ENCODE measurements around the gene KCNK15. TPM values are rescaled to one million over a fixed set of nuclear protein-coding genes. Genes with fewer than 3 reads are reported as not detected.

Gene KCNK15
- total RNA-seq, 1 experiment from 2014 or later: 1.4 TPM

GRCh38 chr20:44709380-44709779 is 36.3 kb upstream of the KCNK15 start:
- Mint-ChIP-seq H3K27ac (ENCODE audit: low read depth, unreplicated experiment) (no peak overlapping the region), H3K9me3 (ENCODE audit: unreplicated experiment) (no peaks in the 10 kb centered on the region), H3K36me3 (ENCODE audit: insufficient read depth, unreplicated experiment) (peaks cover 6% of the 10 kb centered on the region), H3K4me3 (ENCODE audit: unreplicated experiment) (no peak overlapping the region), H3K27me3 (ENCODE audit: insufficient read depth, unreplicated experiment) (no peaks in the 10 kb centered on the region), H3K4me1 (ENCODE audit: insufficient read depth, unreplicated experiment) (peaks cover 25% of the 10 kb centered on the region)
- POLR2A ChIA-PET: interaction anchor here (0.6 to 1.6 kb wide), 4 partner anchors 8 to 510 kb away, joined by 3 to 5 read pairs (median 4); no protein-coding TSS in a partner anchor
- intact Hi-C loops (cut with micrococcal nuclease): no loop called here
- no peak for DNase-seq (ENCODE audit: unreplicated experiment)
- CTCF ChIA-PET: interaction anchor here (0.6 to 1.0 kb wide), 2 partner anchors 23 to 123 kb away, joined by 3 to 4 read pairs; no protein-coding TSS in a partner anchor
- TF ChIP-seq, protein P1, sequence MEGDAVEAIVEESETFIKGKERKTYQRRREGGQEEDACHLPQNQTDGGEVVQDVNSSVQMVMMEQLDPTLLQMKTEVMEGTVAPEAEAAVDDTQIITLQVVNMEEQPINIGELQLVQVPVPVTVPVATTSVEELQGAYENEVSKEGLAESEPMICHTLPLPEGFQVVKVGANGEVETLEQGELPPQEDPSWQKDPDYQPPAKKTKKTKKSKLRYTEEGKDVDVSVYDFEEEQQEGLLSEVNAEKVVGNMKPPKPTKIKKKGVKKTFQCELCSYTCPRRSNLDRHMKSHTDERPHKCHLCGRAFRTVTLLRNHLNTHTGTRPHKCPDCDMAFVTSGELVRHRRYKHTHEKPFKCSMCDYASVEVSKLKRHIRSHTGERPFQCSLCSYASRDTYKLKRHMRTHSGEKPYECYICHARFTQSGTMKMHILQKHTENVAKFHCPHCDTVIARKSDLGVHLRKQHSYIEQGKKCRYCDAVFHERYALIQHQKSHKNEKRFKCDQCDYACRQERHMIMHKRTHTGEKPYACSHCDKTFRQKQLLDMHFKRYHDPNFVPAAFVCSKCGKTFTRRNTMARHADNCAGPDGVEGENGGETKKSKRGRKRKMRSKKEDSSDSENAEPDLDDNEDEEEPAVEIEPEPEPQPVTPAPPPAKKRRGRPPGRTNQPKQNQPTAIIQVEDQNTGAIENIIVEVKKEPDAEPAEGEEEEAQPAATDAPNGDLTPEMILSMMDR (IDR thresholded peaks at IDR 0.05; ENCODE audit: unreplicated experiment): no peak
- BruUV-seq (replicated peaks): no TSS peak

DNA sequence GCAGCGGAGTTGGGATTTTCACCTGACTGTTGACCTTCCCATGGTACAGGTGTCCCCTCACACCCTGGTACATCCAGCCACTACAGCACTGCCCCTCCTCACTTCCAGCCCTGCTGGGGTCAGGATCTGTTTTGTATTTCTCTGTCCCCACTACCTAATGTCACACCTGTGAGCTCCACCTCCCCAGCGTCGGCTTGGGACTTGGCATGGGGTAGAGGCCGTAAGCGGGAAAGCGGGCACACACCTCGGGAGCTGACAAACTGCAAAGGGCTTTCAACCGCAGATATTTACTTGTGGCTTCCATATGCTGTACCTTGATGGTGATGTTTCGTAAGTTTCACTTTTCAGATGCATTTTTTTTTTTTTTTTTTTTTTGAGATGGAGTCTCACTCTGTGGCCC is 35.9 kb upstream of the KCNK15 start:
- BruUV-seq (replicated peaks): no TSS peak
- H3K4me3 Mint-ChIP-seq (ENCODE audit: unreplicated experiment): no peak overlapping the region
- ChIA-PET POLR2A (interaction anchor here (0.6 to 1.5 kb wide), 2 partner anchors 8 to 9 kb away, joined by 3 read pairs; no protein-coding TSS in a partner anchor), CTCF (interaction anchor here (0.6 to 3.3 kb wide), 4 partner anchors 9 to 123 kb away, joined by 3 to 10 read pairs (median 6); no protein-coding TSS in a partner anchor)
- TF ChIP-seq, protein P1 (IDR thresholded peaks at IDR 0.05; ENCODE audit: unreplicated experiment): no peak
- no peaks in the 10 kb centered on the region for H3K9me3 Mint-ChIP-seq (ENCODE audit: unreplicated experiment)
- DNase-seq (ENCODE audit: unreplicated experiment): no peak
- peaks cover 27% of the 10 kb centered on the region for H3K4me1 Mint-ChIP-seq (ENCODE audit: insufficient read depth, unreplicated experiment)
- H3K36me3 Mint-ChIP-seq (ENCODE audit: insufficient read depth, unreplicated experiment): peaks cover 6% of the 10 kb centered on the region
- no peak overlapping the region for H3K27ac Mint-ChIP-seq (ENCODE audit: low read depth, unreplicated experiment)
- intact Hi-C loops (cut with micrococcal nuclease): no loop called here
- H3K27me3 Mint-ChIP-seq (ENCODE audit: insufficient read depth, unreplicated experiment): no peaks in the 10 kb centered on the region

DNA sequence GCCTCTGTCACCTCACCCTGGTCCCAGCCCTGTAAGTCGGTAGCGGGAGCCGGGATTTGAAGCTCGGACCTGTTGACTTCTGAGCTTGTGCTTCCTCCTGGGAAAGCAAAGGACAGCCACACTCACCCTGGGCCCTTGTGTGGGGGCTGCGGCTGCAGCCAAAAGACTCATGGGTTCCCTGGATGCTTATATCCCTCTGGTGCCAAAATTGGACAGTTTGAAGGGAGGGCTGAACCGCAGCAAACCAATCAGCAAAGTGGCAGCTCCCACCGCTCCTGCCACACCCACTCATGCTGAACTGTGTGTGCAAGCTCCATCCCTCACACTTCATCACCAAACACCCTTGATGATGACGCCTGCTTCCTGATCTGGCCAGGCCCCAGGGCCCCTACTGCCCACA is 34.4 kb upstream of the KCNK15 start:
- TF ChIP-seq, protein P1 (IDR thresholded peaks at IDR 0.05; ENCODE audit: unreplicated experiment): no peak
- Mint-ChIP-seq H3K4me1 (ENCODE audit: insufficient read depth, unreplicated experiment) (peaks cover 28% of the 10 kb centered on the region), H3K27ac (ENCODE audit: low read depth, unreplicated experiment) (peak overlapping the region; percentile 68), H3K36me3 (ENCODE audit: insufficient read depth, unreplicated experiment) (peaks cover 7% of the 10 kb centered on the region), H3K9me3 (ENCODE audit: unreplicated experiment) (no peaks in the 10 kb centered on the region), H3K4me3 (ENCODE audit: unreplicated experiment) (no peak overlapping the region), H3K27me3 (ENCODE audit: insufficient read depth, unreplicated experiment) (no peaks in the 10 kb centered on the region)
- no peak for DNase-seq (ENCODE audit: unreplicated experiment)
- ChIA-PET POLR2A (interaction anchor here (2.5 kb wide), 1 partner anchor 10 kb away, joined by 15 read pairs; no protein-coding TSS in a partner anchor), CTCF (interaction anchor here (1.4 to 3.3 kb wide), 4 partner anchors 11 to 37 kb away, joined by 4 to 10 read pairs (median 8); no protein-coding TSS in a partner anchor)
- intact Hi-C loops (cut with micrococcal nuclease): no loop called here
- no TSS peak for BruUV-seq (replicated peaks)

- BruUV-seq (replicated peaks): no TSS peak
- H3K36me3 Mint-ChIP-seq (ENCODE audit: insufficient read depth, unreplicated experiment): peaks cover 15% of the 10 kb centered on the region
- H3K4me1 Mint-ChIP-seq (ENCODE audit: insufficient read depth, unreplicated experiment): peaks cover 34% of the 10 kb centered on the region
- H3K27ac Mint-ChIP-seq (ENCODE audit: low read depth, unreplicated experiment): peak overlapping the region; percentile 49
- ChIA-PET POLR2A (interaction anchor here (0.9 to 9.2 kb wide), 9 partner anchors 8 to 171 kb away, joined by 3 to 138 read pairs (median 4); partner anchors contain the start of gene YWHAB), CTCF (interaction anchor here (0.9 to 6.6 kb wide), 6 partner anchors 9 to 51 kb away, joined by 3 to 78 read pairs (median 4); no protein-coding TSS in a partner anchor)
- intact Hi-C loops (cut with micrococcal nuclease): no loop called here
- no peaks in the 10 kb centered on the region for H3K9me3 Mint-ChIP-seq (ENCODE audit: unreplicated experiment)
- no peaks in the 10 kb centered on the region for H3K27me3 Mint-ChIP-seq (ENCODE audit: insufficient read depth, unreplicated experiment)
- peak overlapping the region; percentile 24 for H3K4me3 Mint-ChIP-seq (ENCODE audit: unreplicated experiment)
- no peak for DNase-seq (ENCODE audit: unreplicated experiment)
- TF ChIP-seq, protein P1 (IDR thresholded peaks at IDR 0.05; ENCODE audit: unreplicated experiment): no peak
Observed at GRCh38 chr20:44714102-44714700, 31.5 kb upstream of the KCNK15 start.

All from MCF 10A (cell line).